GM23338 (cell line): ENCODE results near the gene TAF11L2.

Experiments
- CREB1 ChIP-seq: fragments of 250-450 bp; sonication (Bioruptor Pico); IDR thresholded peaks from 2 replicates; pipeline ENCODE4 v1.5.0; 2020; ENCODE audit warnings: low read depth, mild to moderate bottlenecking, moderate library complexity
- EZH2 ChIP-seq: fragments of 200-600 bp; sonication (generic); IDR thresholded peaks from one replicate; pipeline ENCODE4 v1.8.0; 2017; ENCODE audit warnings: antibody characterized with exemption, mild to moderate bottlenecking, low read depth; ENCODE audit not compliant: unreplicated experiment
- EZH2phosphoT487 ChIP-seq: fragments of 200-600 bp; sonication (generic); IDR thresholded peaks from one replicate; pipeline ENCODE4 v1.8.1; 2018; ENCODE audit warnings: antibody characterized with exemption; ENCODE audit not compliant: unreplicated experiment
- POLR2AphosphoS5 ChIP-seq: IDR thresholded peaks from 2 replicates; pipeline ENCODE4 v1.6.1; 2016; ENCODE audit warnings: antibody characterized with exemption, low read depth
- TF ChIP-seq, protein P1 (sequence below), 2 experiments: fragments of 200-600 bp in 1 of 2; sonication (generic) in 1 of 2; conservative IDR thresholded peaks; 2 replicates each; pipeline versions ENCODE4 v1.5.1 to v1.6.1; 2016 to 2017; ENCODE audit warnings: antibody characterized with exemption in 2 of 2, low read depth in 2 of 2, mild to moderate bottlenecking in 2 of 2, moderate library complexity in 1 of 2
- TF ChIP-seq, protein P2 (sequence below): IDR thresholded peaks from 2 replicates; pipeline ENCODE4 v1.6.1; 2016; ENCODE audit warnings: antibody characterized with exemption

DNA sequence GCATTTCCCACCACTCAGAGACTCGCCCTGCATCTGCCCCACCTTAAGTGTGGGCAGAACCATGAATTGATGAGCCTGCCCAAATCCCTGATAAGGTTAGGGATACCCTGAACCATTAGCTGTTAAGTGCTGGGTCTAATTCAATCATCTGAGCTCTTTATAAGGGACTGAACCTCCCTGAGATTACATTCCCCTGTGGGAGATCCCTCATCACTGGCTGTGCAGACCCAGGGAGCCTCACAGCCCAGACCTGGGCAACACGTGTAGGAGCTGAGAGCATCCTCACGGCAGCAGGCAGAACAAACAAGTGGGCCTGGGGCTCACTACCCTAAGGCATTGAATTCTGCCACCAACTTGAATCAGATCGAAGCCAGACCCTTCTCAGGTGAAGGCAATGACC, 585 bp upstream of the TAF11L2 start:
- TF ChIP-seq, protein P1, sequence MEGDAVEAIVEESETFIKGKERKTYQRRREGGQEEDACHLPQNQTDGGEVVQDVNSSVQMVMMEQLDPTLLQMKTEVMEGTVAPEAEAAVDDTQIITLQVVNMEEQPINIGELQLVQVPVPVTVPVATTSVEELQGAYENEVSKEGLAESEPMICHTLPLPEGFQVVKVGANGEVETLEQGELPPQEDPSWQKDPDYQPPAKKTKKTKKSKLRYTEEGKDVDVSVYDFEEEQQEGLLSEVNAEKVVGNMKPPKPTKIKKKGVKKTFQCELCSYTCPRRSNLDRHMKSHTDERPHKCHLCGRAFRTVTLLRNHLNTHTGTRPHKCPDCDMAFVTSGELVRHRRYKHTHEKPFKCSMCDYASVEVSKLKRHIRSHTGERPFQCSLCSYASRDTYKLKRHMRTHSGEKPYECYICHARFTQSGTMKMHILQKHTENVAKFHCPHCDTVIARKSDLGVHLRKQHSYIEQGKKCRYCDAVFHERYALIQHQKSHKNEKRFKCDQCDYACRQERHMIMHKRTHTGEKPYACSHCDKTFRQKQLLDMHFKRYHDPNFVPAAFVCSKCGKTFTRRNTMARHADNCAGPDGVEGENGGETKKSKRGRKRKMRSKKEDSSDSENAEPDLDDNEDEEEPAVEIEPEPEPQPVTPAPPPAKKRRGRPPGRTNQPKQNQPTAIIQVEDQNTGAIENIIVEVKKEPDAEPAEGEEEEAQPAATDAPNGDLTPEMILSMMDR (conservative IDR thresholded peaks at IDR 0.05; ENCODE audit: low read depth in 2 of 2) = no peak
- no peak for TF ChIP-seq EZH2phosphoT487
- TF ChIP-seq CREB1 (CRISPR knock-in tag) = no peak
- TF ChIP-seq EZH2 = no peak
- TF ChIP-seq POLR2AphosphoS5 = no peak
- TF ChIP-seq, protein P2, sequence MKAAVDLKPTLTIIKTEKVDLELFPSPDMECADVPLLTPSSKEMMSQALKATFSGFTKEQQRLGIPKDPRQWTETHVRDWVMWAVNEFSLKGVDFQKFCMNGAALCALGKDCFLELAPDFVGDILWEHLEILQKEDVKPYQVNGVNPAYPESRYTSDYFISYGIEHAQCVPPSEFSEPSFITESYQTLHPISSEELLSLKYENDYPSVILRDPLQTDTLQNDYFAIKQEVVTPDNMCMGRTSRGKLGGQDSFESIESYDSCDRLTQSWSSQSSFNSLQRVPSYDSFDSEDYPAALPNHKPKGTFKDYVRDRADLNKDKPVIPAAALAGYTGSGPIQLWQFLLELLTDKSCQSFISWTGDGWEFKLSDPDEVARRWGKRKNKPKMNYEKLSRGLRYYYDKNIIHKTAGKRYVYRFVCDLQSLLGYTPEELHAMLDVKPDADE = no peak
